SK-N-SH (cell line): ENCODE results near the gene EPB41L2. TPM values are rescaled to one million over a fixed set of nuclear protein-coding genes. Genes with fewer than 3 reads are reported as not detected.
"Not testable (repeated sequence)": the region's sequence is repeated elsewhere in the genome, so short reads cannot be mapped to it uniquely, and the experiment has no call there.

ENCODE experiments used
- CTCF ChIA-PET: fragments of 300-600, 350-600 bp; formaldehyde crosslinking; extraction: SDS; loops from one replicate; lab custom pipeline; 2021; lab: Yijun Ruan, JAX
- POLR2A ChIA-PET: fragments of 350-600 bp; sonication (Branson Sonifier 250); formaldehyde crosslinking; extraction: SDS; loops from one replicate; lab custom pipeline; 2020; ENCODE audit warnings: antibody characterized with exemption, inconsistent platforms; lab: Yijun Ruan, JAX
- DNase-seq: peaks from one replicate; pipeline ENCODE4 v3.0.0; 2012
- H2AFZ ChIP-seq: fragments of 200-600 bp; sonication (generic); 2 replicates; pipeline ENCODE4 v1.8.1; 2016; ENCODE audit warnings: antibody characterized with exemption, mild to moderate bottlenecking, low read depth
- H3F3A ChIP-seq: fragments of 200-600 bp; sonication (generic); replicated peaks from 2 replicates; pipeline ENCODE3; 2016; ENCODE audit warnings: antibody characterized with exemption, mild to moderate bottlenecking; ENCODE audit not compliant: insufficient read depth
- H3K27ac ChIP-seq, 2 experiments: fragments of 200-500 bp in 1 of 2; fragments of 200-600 bp in 1 of 2; sonication (Bioruptor generic) in 1 of 2; sonication (generic), shearing (Covaris generic) in 1 of 2; 2 replicates each; pipeline versions ENCODE4 v1.5.1 to v1.6.1; 2014 to 2016; ENCODE audit warnings: low read depth in 2 of 2, inconsistent platforms in 1 of 2, low read length in 1 of 2, mild to moderate bottlenecking in 1 of 2, mixed read lengths in 1 of 2
- H3K27me3 ChIP-seq: fragments of 200-600 bp; sonication (generic), shearing (Covaris generic); 2 replicates; pipeline ENCODE4 v1.6.1; 2016; ENCODE audit warnings: mixed run types; ENCODE audit not compliant: insufficient read depth
- H3K36me3 ChIP-seq, 2 experiments: fragments of 200-500 bp in 1 of 2; fragments of 200-600 bp in 1 of 2; sonication (Bioruptor generic) in 1 of 2; sonication (generic) in 1 of 2; replicated peaks in 1 of 2; 2 replicates each; pipeline versions ENCODE3 to v1.5.1; 2014 to 2016; ENCODE audit warnings: low read length in 1 of 2, mild to moderate bottlenecking in 1 of 2; ENCODE audit not compliant: insufficient read depth in 2 of 2, control insufficient read depth in 1 of 2
- H3K4me1 ChIP-seq, 2 experiments: fragments of 200-500 bp in 1 of 2; fragments of 200-600 bp in 1 of 2; sonication (Bioruptor generic) in 1 of 2; sonication (generic), shearing (Covaris generic) in 1 of 2; 2 replicates each; pipeline versions ENCODE4 v1.5.1 to v1.6.1; 2014 to 2016; ENCODE audit warnings: low read depth in 1 of 2, low read length in 1 of 2, mixed run types in 1 of 2; ENCODE audit not compliant: insufficient read depth in 2 of 2, control insufficient read depth in 1 of 2
- H3K4me2 ChIP-seq: fragments of 200-600 bp; sonication (generic), shearing (Covaris generic); 2 replicates; pipeline ENCODE4 v1.6.1; 2017; ENCODE audit warnings: mixed run types
- H3K4me3 ChIP-seq, 2 experiments: fragments of 200-500 bp in 1 of 2; fragments of 200-600 bp in 1 of 2; sonication (Bioruptor generic) in 1 of 2; sonication (generic), shearing (Covaris generic) in 1 of 2; 2 replicates each; pipeline versions ENCODE4 v1.5.1 to v1.8.1; 2014 to 2016; ENCODE audit warnings: low read depth in 2 of 2, inconsistent platforms in 1 of 2, low read length in 1 of 2, mild to moderate bottlenecking in 1 of 2, mixed read lengths in 1 of 2, moderate library complexity in 1 of 2
- H3K79me2 ChIP-seq: fragments of 200-600 bp; sonication (generic); 2 replicates; pipeline ENCODE4 v1.8.1; 2017; ENCODE audit warnings: mild to moderate bottlenecking; ENCODE audit not compliant: insufficient read depth
- H3K9ac ChIP-seq: fragments of 200-600 bp; sonication (generic); 2 replicates; pipeline ENCODE4 v1.6.1; 2017; ENCODE audit warnings: mixed run types
- H3K9me2 ChIP-seq: fragments of 200-600 bp; sonication (generic); 2 replicates; pipeline ENCODE4 v1.6.1; 2017; ENCODE audit warnings: mixed run types
- H3K9me3 ChIP-seq: fragments of 200-600 bp; sonication (generic); 2 replicates; pipeline ENCODE4 v1.6.1; 2017; ENCODE audit warnings: mixed run types, mild to moderate bottlenecking, moderate library complexity
- H4K20me1 ChIP-seq: fragments of 200-600 bp; sonication (generic); 2 replicates; pipeline ENCODE4 v1.6.1; 2017; ENCODE audit warnings: mild to moderate bottlenecking, mixed run types; ENCODE audit not compliant: insufficient read depth
- CHD2 ChIP-seq: fragments of 150-350 bp; IDR thresholded peaks from 2 replicates; pipeline ENCODE4 v1.6.1; 2018; ENCODE audit warnings: low read length; ENCODE audit not compliant: partially characterized antibody
- EZH2phosphoT487 ChIP-seq: fragments of 200-600 bp; sonication (generic); IDR thresholded peaks from 2 replicates; pipeline ENCODE4 v1.6.1; 2017; ENCODE audit warnings: low read depth, mixed run types, mild to moderate bottlenecking, antibody characterized with exemption, moderate library complexity, borderline replicate concordance
- MXI1 ChIP-seq: IDR thresholded peaks from 2 replicates; pipeline ENCODE4 v1.6.1; 2012; ENCODE audit warnings: mild to moderate bottlenecking, low read depth, low read length, improper control_type of control experiment
- POLR2AphosphoS5 ChIP-seq: IDR thresholded peaks from 2 replicates; pipeline ENCODE4 v1.6.1; 2012; ENCODE audit warnings: low read depth, low read length
- RCOR1 ChIP-seq: fragments of 150-350 bp; IDR thresholded peaks from 2 replicates; pipeline ENCODE4 v1.6.1; 2017; ENCODE audit warnings: antibody characterized with exemption, low read length
- RXRA ChIP-seq: IDR thresholded peaks from 2 replicates; pipeline ENCODE4 v1.4.0; 2012; ENCODE audit warnings: low read depth, mild to moderate bottlenecking, borderline replicate concordance
- TEAD4 ChIP-seq: IDR thresholded peaks from 2 replicates; pipeline ENCODE4 v1.4.0; 2012; ENCODE audit warnings: mild to moderate bottlenecking, borderline replicate concordance; ENCODE audit not compliant: insufficient read depth
- USF1 ChIP-seq: IDR thresholded peaks from 2 replicates; pipeline ENCODE4 v1.4.0; 2012; ENCODE audit warnings: low read depth, borderline replicate concordance
- ZBTB33 ChIP-seq: IDR thresholded peaks from 2 replicates; pipeline ENCODE4 v1.4.0; 2012; ENCODE audit warnings: low read depth, borderline replicate concordance
- WGBS: methylation state at CpG from one replicate; pipeline ENCODE4 v1.1.6; 2017; ENCODE audit warnings: low lambda C conversion rate; 5-methylcytosine and 5-hydroxymethylcytosine counted together
- polyA plus RNA-seq, 3 experiments: library from polyadenylated mRNA; depleted of rRNA; stranded (reverse); fragments of >200 nt; gene quantifications; 2 replicates each; pipeline ENCODE4 v1.2.3, GENCODE V29; 2012

Gene EPB41L2
- polyA plus RNA-seq, 1 of the 3 experiments (the other 2 are of a cell fraction), result 1.4 TPM

DNA sequence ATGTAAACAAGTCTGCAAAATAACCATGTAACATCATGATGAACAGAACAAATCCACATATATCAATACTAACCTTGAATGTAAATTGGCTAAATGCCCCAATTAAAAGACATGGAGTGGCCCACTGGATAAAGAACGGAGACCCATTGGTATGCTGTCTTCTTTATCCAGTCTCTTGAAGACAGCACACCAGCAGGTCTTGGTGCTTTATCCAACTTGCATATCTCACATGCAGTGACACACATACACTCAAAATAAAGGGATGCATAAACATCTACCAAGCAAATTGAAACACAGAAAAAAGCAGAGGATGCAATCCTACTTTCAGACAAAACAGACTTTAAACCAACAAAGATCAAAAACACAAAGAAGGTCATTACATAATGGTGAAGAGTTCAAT, 30.3 kb upstream of the EPB41L2 start:
- WGBS, result 11% methylated on average over 1 of the region's 1 CpG

DNA sequence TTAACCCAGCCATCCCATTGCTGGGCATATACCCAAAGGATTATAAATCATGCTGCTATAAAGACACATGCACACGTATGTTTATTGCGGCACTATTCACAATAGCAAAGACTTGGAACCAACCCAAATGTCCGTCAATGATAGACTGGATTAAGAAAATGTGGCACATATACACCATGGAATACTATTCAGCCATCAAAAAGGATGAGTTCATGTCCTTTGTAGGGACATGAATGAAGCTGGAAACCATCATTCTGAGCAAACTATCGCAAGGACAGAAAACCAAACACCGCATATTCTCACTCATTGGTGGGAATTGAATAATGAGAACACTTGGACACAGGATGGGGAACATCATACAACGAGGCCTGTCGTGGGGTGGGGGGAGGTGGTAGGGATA, 28.9 kb upstream of the EPB41L2 start:
- H3K4me3 ChIP-seq, H3K9ac ChIP-seq, POLR2A ChIA-PET, H3K4me1 ChIP-seq, H2AFZ ChIP-seq, H3K79me2 ChIP-seq, CTCF ChIA-PET, H3K36me3 ChIP-seq, H3K4me2 ChIP-seq, H4K20me1 ChIP-seq, H3K9me3 ChIP-seq, H3K9me2 ChIP-seq, H3K27ac ChIP-seq, H3F3A ChIP-seq, H3K27me3 ChIP-seq, DNase-seq: not testable (repeated sequence)
- 39% methylated on average over 7 of the region's 7 CpGs for WGBS

More for the DNA sequence above, 30.3 kb upstream of the EPB41L2 start:
- no peaks in the 10 kb centered on the region for H3K36me3 ChIP-seq
- H3K9me2 ChIP-seq, result no peaks in the 10 kb centered on the region
- H3K4me1 ChIP-seq, result no peaks in the 10 kb centered on the region
- DNase-seq, result no peak
- POLR2A ChIA-PET, result no interaction called here
- no peak overlapping the region for H3K4me2 ChIP-seq
- TF ChIP-seq USF1, result no peak
- no peak for TF ChIP-seq POLR2AphosphoS5
- no peak for TF ChIP-seq ZBTB33
- TF ChIP-seq EZH2phosphoT487, result no peak
- no peak for TF ChIP-seq TEAD4
- TF ChIP-seq MXI1, result no peak
- no peak for TF ChIP-seq RXRA
- no peak for TF ChIP-seq RCOR1
- TF ChIP-seq CHD2, result no peak
- no peaks in the 10 kb centered on the region for H3K9me3 ChIP-seq
- H3K27me3 ChIP-seq, result no peaks in the 10 kb centered on the region
- H3K79me2 ChIP-seq, result no peaks in the 10 kb centered on the region
- CTCF ChIA-PET, result no interaction called here
- no peak overlapping the region for H3K4me3 ChIP-seq
- H4K20me1 ChIP-seq, result no peaks in the 10 kb centered on the region
- H3F3A ChIP-seq, result no peaks in the 10 kb centered on the region
- no peak overlapping the region for H3K27ac ChIP-seq
- no peak overlapping the region for H3K9ac ChIP-seq
- no peak overlapping the region for H2AFZ ChIP-seq

GRCh38 chr6:131090339-131090738, 27.3 kb upstream of the EPB41L2 start:
- H3K79me2 ChIP-seq, H3K27ac ChIP-seq, H3K9me3 ChIP-seq, H3K4me3 ChIP-seq, H4K20me1 ChIP-seq, H3K36me3 ChIP-seq, H2AFZ ChIP-seq, CTCF ChIA-PET, H3K4me2 ChIP-seq, POLR2A ChIA-PET, H3F3A ChIP-seq, DNase-seq, H3K9ac ChIP-seq, H3K4me1 ChIP-seq, H3K27me3 ChIP-seq, H3K9me2 ChIP-seq: not testable (repeated sequence)
- WGBS, result 9% methylated on average over 3 of the region's 3 CpGs
